ENCODE measurements around the gene UQCRQ. TPM values are rescaled to one million over a fixed set of nuclear protein-coding genes. Genes with fewer than 3 reads are reported as not detected.

Gene UQCRQ
- 123 TPM for polyA plus RNA-seq (2013)

DNA sequence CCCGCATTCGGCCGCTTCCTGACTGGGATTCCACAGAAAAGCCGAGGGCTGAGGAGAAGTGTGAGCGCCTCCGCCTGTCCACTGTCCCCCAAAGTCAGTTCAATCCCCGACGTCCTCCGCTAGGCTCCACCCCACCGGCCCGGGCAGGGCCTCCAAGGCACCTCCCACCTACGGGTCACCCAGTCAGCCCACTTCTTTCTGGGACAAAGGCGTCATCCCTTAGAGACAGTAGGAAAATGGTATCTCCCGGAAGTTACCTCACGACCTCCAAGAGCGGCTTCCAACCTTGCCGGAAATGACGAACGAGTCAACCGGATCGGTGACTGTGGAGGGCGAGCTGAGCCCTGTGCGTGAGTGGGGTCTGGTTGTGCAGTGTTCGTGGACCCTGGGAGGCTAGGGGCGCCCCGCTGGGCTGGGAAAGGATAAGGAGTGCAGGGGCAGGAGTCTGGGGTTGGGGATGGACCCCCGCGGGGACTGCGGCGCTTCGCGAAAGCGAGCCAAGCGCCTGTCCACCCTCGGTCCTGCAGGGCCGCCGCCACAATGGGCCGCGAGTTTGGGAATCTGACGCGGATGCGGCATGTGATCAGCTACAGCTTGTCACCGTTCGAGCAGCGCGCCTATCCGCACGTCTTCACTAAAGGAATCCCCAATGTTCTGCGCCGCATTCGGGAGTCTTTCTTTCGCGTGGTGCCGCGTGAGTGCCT, at the start of gene UQCRQ, which contains the start of gene GDF9:
Gene UQCRQ, plus strand, starts transcription at position 301 of the 704 bp plus-strand sequence. Its CDS starts 240 bp downstream, at position 541.
Gene GDF9, minus strand, starts transcription at position 128 of the 704 bp plus-strand sequence. CDS start 1,936 bp downstream, outside the sequence.
- 0% methylated on average over 55 of the region's 55 CpGs for WGBS (ENCODE audit: insufficient coverage)
- H3K9me3 ChIP-seq (ENCODE audit: control extremely low read depth in 1 of 5, control insufficient read depth in 4 of 5, insufficient read depth in 2 of 5, low read depth in 1 of 5, low read length in 4 of 5): no peaks in the 10 kb centered on the region
- peaks cover 4 to 32% (median 14%) of the 10 kb centered on the region in 4 experiments for H3K36me3 ChIP-seq (ENCODE audit: control insufficient read depth in 4 of 4, insufficient read depth in 4 of 4, low read length in 3 of 4)
- H3K4me1 ChIP-seq (ENCODE audit: control extremely low read depth in 1 of 4, control insufficient read depth in 4 of 4, insufficient read depth in 4 of 4, low read length in 3 of 4): peaks cover 5 to 20% (median 17%) of the 10 kb centered on the region in 4 experiments
- H3K27me3 ChIP-seq (replicated peaks in 2 of 5; ENCODE audit: control insufficient read depth in 4 of 5, insufficient read depth in 5 of 5, low read length in 4 of 5): no peaks in the 10 kb centered on the region
- peak within 1 kb of the TSS; percentile 75 to 91 for H3K27ac ChIP-seq (ENCODE audit: insufficient read depth in 1 of 2, low read depth in 1 of 2, low read length in 2 of 2, poor library complexity in 1 of 2, severe bottlenecking in 2 of 2)
- peak within 1 kb of the TSS; percentile 64 to 95 (median 86) for H3K4me3 ChIP-seq (ENCODE audit: control insufficient read depth in 1 of 7, extremely low read depth in 1 of 7, insufficient read depth in 4 of 7, low read depth in 2 of 7, low read length in 6 of 7)
- peak; percentile 100 for DNase-seq
- ChIA-PET POLR2A (interaction anchor here (0.5 to 0.9 kb wide), 3 partner anchors 41 to 534 kb away, joined by 3 to 4 read pairs (median 3); no protein-coding TSS in a partner anchor), CTCF (interaction anchor here (0.7 to 6.6 kb wide), 12 partner anchors 9 to 364 kb away, joined by 3 to 34 read pairs (median 3); partner anchors contain the start of gene SHROOM1)

GRCh38 chr5:132817011-132817410, 49.4 kb upstream of the UQCRQ start:
- Histone ChIP-seq H3K27ac (ENCODE audit: insufficient read depth in 1 of 2, low read depth in 1 of 2, low read length in 2 of 2, poor library complexity in 1 of 2, severe bottlenecking in 2 of 2) (no peak overlapping the region), H3K27me3 (replicated peaks in 2 of 5; ENCODE audit: control insufficient read depth in 4 of 5, insufficient read depth in 5 of 5, low read length in 4 of 5) (peaks cover 6 to 60% (median 27%) of the 10 kb centered on the region in 5 experiments), H3K4me3 (ENCODE audit: control insufficient read depth in 1 of 7, extremely low read depth in 1 of 7, insufficient read depth in 4 of 7, low read depth in 2 of 7, low read length in 6 of 7) (no peak overlapping the region), H3K4me1 (ENCODE audit: control extremely low read depth in 1 of 4, control insufficient read depth in 4 of 4, insufficient read depth in 4 of 4, low read length in 3 of 4) (peaks cover 0 to 21% (median 16%) of the 10 kb centered on the region in 4 experiments), H3K9me3 (ENCODE audit: control extremely low read depth in 1 of 5, control insufficient read depth in 4 of 5, insufficient read depth in 2 of 5, low read depth in 1 of 5, low read length in 4 of 5) (peaks cover 0 to 7% (median 4%) of the 10 kb centered on the region in 5 experiments), H3K36me3 (ENCODE audit: control insufficient read depth in 4 of 4, insufficient read depth in 4 of 4, low read length in 3 of 4) (no peaks in the 10 kb centered on the region)
- ChIA-PET POLR2A (no interaction called here), CTCF (interaction anchor here (1.2 to 5.4 kb wide), 6 partner anchors 8 to 291 kb away, joined by 3 to 74 read pairs (median 4); no protein-coding TSS in a partner anchor)
- DNase-seq: no peak
- WGBS (ENCODE audit: insufficient coverage): no CpG with 5 or more reads among the region's 1 CpG

- peak in 1 of 3 donors; percentile 39 for DNase-seq
- no peaks in the 10 kb centered on the region for H3K36me3 ChIP-seq (ENCODE audit: control insufficient read depth in 4 of 4, insufficient read depth in 4 of 4, low read length in 3 of 4)
- POLR2A ChIA-PET: interaction anchor here (0.5 to 1.0 kb wide), 2 partner anchors 20 to 32 kb away, joined by 3 to 4 read pairs; no protein-coding TSS in a partner anchor
- H3K4me3 ChIP-seq (ENCODE audit: control insufficient read depth in 1 of 7, extremely low read depth in 1 of 7, insufficient read depth in 4 of 7, low read depth in 2 of 7, low read length in 6 of 7): peak overlapping the region in 5 of 7 experiments; percentile 23 to 72 (median 58)
- CTCF ChIA-PET: interaction anchor here (0.7 to 5.4 kb wide), 20 partner anchors 10 to 435 kb away, joined by 3 to 74 read pairs (median 4); partner anchors contain the start of genes SEPTIN8 and SHROOM1
- H3K4me1 ChIP-seq (ENCODE audit: control extremely low read depth in 1 of 4, control insufficient read depth in 4 of 4, insufficient read depth in 4 of 4, low read length in 3 of 4): peaks cover 0 to 20% (median 10%) of the 10 kb centered on the region in 4 experiments
- WGBS (ENCODE audit: insufficient coverage): 6% methylated on average over 18 of the region's 26 CpGs
- H3K27ac ChIP-seq (ENCODE audit: insufficient read depth in 1 of 2, low read depth in 1 of 2, low read length in 2 of 2, poor library complexity in 1 of 2, severe bottlenecking in 2 of 2): no peak overlapping the region
- H3K9me3 ChIP-seq (ENCODE audit: control extremely low read depth in 1 of 5, control insufficient read depth in 4 of 5, insufficient read depth in 2 of 5, low read depth in 1 of 5, low read length in 4 of 5): peaks cover 0 to 6% (median 2%) of the 10 kb centered on the region in 5 experiments
- peaks cover 0 to 56% (median 32%) of the 10 kb centered on the region in 5 experiments for H3K27me3 ChIP-seq (replicated peaks in 2 of 5; ENCODE audit: control insufficient read depth in 4 of 5, insufficient read depth in 5 of 5, low read length in 4 of 5)
Measured at GRCh38 chr5:132819468-132819867, 47.0 kb upstream of the UQCRQ start.

- ChIA-PET POLR2A (interaction anchor here (0.5 to 1.0 kb wide), 2 partner anchors 21 to 32 kb away, joined by 3 to 4 read pairs; no protein-coding TSS in a partner anchor), CTCF (interaction anchor here (0.6 to 5.4 kb wide), 32 partner anchors 9 to 442 kb away, joined by 3 to 74 read pairs (median 4); partner anchors contain the start of genes GDF9, SEPTIN8, SHROOM1 and UQCRQ)
- no peak overlapping the region for H3K27ac ChIP-seq (ENCODE audit: insufficient read depth in 1 of 2, low read depth in 1 of 2, low read length in 2 of 2, poor library complexity in 1 of 2, severe bottlenecking in 2 of 2)
- peaks cover 0 to 56% (median 28%) of the 10 kb centered on the region in 5 experiments for H3K27me3 ChIP-seq (replicated peaks in 2 of 5; ENCODE audit: control insufficient read depth in 4 of 5, insufficient read depth in 5 of 5, low read length in 4 of 5)
- H3K4me3 ChIP-seq (ENCODE audit: control insufficient read depth in 1 of 7, extremely low read depth in 1 of 7, insufficient read depth in 4 of 7, low read depth in 2 of 7, low read length in 6 of 7): peak overlapping the region in 2 of 7 experiments; percentile 71 to 72
- peak; percentile 92 to 96 (median 94) for DNase-seq
- 16% methylated on average over 11 of the region's 15 CpGs for WGBS (ENCODE audit: insufficient coverage)
- no peaks in the 10 kb centered on the region for H3K36me3 ChIP-seq (ENCODE audit: control insufficient read depth in 4 of 4, insufficient read depth in 4 of 4, low read length in 3 of 4)
- H3K9me3 ChIP-seq (ENCODE audit: control extremely low read depth in 1 of 5, control insufficient read depth in 4 of 5, insufficient read depth in 2 of 5, low read depth in 1 of 5, low read length in 4 of 5): no peaks in the 10 kb centered on the region
- peaks cover 0 to 22% (median 13%) of the 10 kb centered on the region in 4 experiments for H3K4me1 ChIP-seq (ENCODE audit: control extremely low read depth in 1 of 4, control insufficient read depth in 4 of 4, insufficient read depth in 4 of 4, low read length in 3 of 4)
Measured at GRCh38 chr5:132820162-132820754, 46.2 kb upstream of the UQCRQ start.

DNA sequence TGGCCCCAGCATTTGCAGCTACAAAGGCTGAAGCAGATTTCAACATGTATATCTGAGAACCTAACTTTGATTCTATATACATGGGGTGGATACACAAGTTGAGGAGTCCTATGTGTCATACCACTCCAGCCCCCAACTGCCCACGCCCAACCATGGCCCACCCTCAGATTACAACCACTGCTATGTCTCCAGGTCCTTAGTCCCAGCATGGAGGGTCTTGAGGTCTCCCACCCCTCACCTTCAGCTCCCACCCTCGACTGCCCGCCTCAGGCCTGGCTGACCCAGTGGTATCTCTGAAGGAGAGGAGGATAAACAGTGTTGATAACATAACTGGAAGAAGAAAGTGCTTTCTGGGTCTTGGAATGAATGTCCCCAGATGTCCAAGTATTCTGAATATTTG, 45.1 kb upstream of the UQCRQ start:
- Histone ChIP-seq H3K9me3 (ENCODE audit: control extremely low read depth in 1 of 5, control insufficient read depth in 4 of 5, insufficient read depth in 2 of 5, low read depth in 1 of 5, low read length in 4 of 5) (no peaks in the 10 kb centered on the region), H3K4me1 (ENCODE audit: control extremely low read depth in 1 of 4, control insufficient read depth in 4 of 4, insufficient read depth in 4 of 4, low read length in 3 of 4) (peaks cover 0 to 32% (median 22%) of the 10 kb centered on the region in 4 experiments), H3K36me3 (ENCODE audit: control insufficient read depth in 4 of 4, insufficient read depth in 4 of 4, low read length in 3 of 4) (no peaks in the 10 kb centered on the region), H3K27ac (ENCODE audit: insufficient read depth in 1 of 2, low read depth in 1 of 2, low read length in 2 of 2, poor library complexity in 1 of 2, severe bottlenecking in 2 of 2) (no peak overlapping the region), H3K27me3 (replicated peaks in 2 of 5; ENCODE audit: control insufficient read depth in 4 of 5, insufficient read depth in 5 of 5, low read length in 4 of 5) (peaks cover 0 to 63% (median 32%) of the 10 kb centered on the region in 5 experiments), H3K4me3 (ENCODE audit: control insufficient read depth in 1 of 7, extremely low read depth in 1 of 7, insufficient read depth in 4 of 7, low read depth in 2 of 7, low read length in 6 of 7) (no peak overlapping the region)
- ChIA-PET POLR2A (no interaction called here), CTCF (interaction anchor here (0.7 to 5.4 kb wide), 17 partner anchors 8 to 437 kb away, joined by 3 to 74 read pairs (median 4); partner anchors contain the start of genes GDF9, SHROOM1 and UQCRQ)
- no CpG with 5 or more reads among the region's 3 CpGs for WGBS (ENCODE audit: insufficient coverage)
- no peak for DNase-seq

DNA sequence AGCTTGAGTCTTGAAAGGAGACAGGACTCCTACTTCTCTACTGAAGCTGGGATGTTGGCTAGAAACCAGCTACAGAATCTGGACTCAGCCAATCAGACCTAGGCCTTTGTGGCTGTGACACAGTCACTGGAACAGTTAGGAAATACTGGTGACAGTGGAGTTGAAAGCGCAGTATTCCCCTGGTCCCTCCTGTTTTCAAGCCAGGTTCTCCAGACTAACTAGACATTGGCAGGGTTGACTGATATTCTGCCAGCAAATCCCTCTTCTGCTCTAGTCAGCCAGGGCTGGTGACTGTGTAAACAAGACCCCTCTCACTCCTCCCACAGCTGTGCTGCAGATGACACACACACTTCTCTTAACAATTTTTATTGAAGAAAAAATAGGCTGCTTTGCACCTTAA, 44.7 kb upstream of the UQCRQ start:
- peaks cover 0 to 67% (median 33%) of the 10 kb centered on the region in 5 experiments for H3K27me3 ChIP-seq (replicated peaks in 2 of 5; ENCODE audit: control insufficient read depth in 4 of 5, insufficient read depth in 5 of 5, low read length in 4 of 5)
- CTCF ChIA-PET: interaction anchor here (0.7 to 5.4 kb wide), 9 partner anchors 12 to 230 kb away, joined by 3 to 74 read pairs (median 8); partner anchors contain the start of genes GDF9 and UQCRQ
- no peaks in the 10 kb centered on the region for H3K36me3 ChIP-seq (ENCODE audit: control insufficient read depth in 4 of 4, insufficient read depth in 4 of 4, low read length in 3 of 4)
- H3K4me3 ChIP-seq (ENCODE audit: control insufficient read depth in 1 of 7, extremely low read depth in 1 of 7, insufficient read depth in 4 of 7, low read depth in 2 of 7, low read length in 6 of 7): no peak overlapping the region
- POLR2A ChIA-PET: no interaction called here
- DNase-seq: no peak
- no peaks in the 10 kb centered on the region for H3K9me3 ChIP-seq (ENCODE audit: control extremely low read depth in 1 of 5, control insufficient read depth in 4 of 5, insufficient read depth in 2 of 5, low read depth in 1 of 5, low read length in 4 of 5)
- peaks cover 0 to 32% (median 22%) of the 10 kb centered on the region in 4 experiments for H3K4me1 ChIP-seq (ENCODE audit: control extremely low read depth in 1 of 4, control insufficient read depth in 4 of 4, insufficient read depth in 4 of 4, low read length in 3 of 4)
- WGBS (ENCODE audit: insufficient coverage): 100% methylated on average over 1 of the region's 1 CpG
- H3K27ac ChIP-seq (ENCODE audit: insufficient read depth in 1 of 2, low read depth in 1 of 2, low read length in 2 of 2, poor library complexity in 1 of 2, severe bottlenecking in 2 of 2): no peak overlapping the region

Measured in common myeloid progenitor, CD34-positive (primary cell).